Inflammatory macrophage (primary cell): Measurements from ENCODE around the gene KDM3B.
A peak's percentile ranks its signal among the peaks of the same experiment; 100 is the strongest.
"Not testable (repeated sequence)": the region's sequence is repeated elsewhere in the genome, so short reads cannot be mapped to it uniquely, and the experiment has no call there.

Experiments used
- DNase-seq, 2 donors: peaks; one replicate each; pipeline ENCODE4 v3.0.0-alpha.2; 2020 to 2022
- total RNA-seq, 18 experiments: gene quantifications; one replicate each; lab custom pipeline; 2026; ENCODE audit warnings: mixed read lengths in 6 of 18, inconsistent platforms in 2 of 18; lab: John Stamatoyannopoulos, UW

Gene KDM3B, protein sequence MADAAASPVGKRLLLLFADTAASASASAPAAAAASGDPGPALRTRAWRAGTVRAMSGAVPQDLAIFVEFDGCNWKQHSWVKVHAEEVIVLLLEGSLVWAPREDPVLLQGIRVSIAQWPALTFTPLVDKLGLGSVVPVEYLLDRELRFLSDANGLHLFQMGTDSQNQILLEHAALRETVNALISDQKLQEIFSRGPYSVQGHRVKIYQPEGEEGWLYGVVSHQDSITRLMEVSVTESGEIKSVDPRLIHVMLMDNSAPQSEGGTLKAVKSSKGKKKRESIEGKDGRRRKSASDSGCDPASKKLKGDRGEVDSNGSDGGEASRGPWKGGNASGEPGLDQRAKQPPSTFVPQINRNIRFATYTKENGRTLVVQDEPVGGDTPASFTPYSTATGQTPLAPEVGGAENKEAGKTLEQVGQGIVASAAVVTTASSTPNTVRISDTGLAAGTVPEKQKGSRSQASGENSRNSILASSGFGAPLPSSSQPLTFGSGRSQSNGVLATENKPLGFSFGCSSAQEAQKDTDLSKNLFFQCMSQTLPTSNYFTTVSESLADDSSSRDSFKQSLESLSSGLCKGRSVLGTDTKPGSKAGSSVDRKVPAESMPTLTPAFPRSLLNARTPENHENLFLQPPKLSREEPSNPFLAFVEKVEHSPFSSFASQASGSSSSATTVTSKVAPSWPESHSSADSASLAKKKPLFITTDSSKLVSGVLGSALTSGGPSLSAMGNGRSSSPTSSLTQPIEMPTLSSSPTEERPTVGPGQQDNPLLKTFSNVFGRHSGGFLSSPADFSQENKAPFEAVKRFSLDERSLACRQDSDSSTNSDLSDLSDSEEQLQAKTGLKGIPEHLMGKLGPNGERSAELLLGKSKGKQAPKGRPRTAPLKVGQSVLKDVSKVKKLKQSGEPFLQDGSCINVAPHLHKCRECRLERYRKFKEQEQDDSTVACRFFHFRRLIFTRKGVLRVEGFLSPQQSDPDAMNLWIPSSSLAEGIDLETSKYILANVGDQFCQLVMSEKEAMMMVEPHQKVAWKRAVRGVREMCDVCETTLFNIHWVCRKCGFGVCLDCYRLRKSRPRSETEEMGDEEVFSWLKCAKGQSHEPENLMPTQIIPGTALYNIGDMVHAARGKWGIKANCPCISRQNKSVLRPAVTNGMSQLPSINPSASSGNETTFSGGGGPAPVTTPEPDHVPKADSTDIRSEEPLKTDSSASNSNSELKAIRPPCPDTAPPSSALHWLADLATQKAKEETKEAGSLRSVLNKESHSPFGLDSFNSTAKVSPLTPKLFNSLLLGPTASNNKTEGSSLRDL (N-terminal part only)
- total RNA-seq = 37.6 to 194 (median 133) reads per million in 18 experiments

DNA sequence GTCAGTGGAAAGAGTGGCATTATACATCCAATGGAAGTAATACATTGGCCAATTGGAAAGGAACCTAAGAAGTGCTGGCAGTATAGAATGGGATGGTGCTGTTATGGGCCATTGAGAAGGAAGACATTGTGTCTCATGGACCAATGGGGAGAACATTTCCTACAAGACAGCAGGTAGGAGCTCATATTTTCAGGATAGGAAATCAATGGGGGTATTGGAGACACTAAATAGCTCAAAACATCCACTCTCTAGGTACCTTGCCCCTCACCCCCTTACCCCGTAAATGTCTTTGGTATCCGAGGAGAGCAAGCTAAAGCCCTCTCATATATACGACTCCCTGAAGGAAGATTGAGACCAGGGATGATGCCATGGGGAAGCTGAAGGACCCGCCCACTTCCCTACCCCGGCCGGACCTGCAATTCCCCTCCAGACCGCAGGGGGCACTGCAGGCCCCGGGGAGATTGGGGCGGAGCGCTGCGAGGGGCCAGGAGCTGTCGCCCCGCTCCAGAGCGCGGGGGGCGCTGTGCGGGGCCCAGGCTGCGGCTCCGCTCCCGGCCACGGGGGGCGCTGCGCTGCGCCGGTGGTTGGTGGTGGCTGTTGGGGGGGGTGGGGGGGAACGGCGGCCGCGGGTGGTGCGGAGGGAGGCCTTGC lies at the start of gene KDM3B:
Gene KDM3B (plus strand): TSS at position 615 of the 651 bp plus-strand sequence. CDS start 111 bp downstream, outside the sequence.
- DNase-seq = peak; percentile 92 to 98

DNA sequence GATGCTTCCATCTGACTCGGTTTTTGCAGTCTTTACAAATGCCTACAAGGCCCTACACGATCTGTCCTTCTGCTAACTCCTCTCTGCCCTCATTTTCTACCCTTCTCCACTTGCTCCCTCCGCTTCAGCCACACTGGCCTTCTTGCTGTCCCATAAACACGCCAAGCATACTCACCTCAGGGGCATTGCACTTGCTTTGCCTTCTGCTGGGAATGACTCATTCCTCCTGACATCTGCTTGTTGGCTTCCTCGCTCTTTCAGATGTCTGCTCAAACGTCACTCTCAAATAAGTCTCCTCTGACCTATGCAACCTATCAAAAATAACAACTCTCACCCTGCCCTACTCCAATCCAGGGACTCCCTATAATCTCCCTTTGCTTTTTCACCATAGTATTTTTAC lies 49.1 kb upstream of the KDM3B start:
- no peak for DNase-seq

DNA sequence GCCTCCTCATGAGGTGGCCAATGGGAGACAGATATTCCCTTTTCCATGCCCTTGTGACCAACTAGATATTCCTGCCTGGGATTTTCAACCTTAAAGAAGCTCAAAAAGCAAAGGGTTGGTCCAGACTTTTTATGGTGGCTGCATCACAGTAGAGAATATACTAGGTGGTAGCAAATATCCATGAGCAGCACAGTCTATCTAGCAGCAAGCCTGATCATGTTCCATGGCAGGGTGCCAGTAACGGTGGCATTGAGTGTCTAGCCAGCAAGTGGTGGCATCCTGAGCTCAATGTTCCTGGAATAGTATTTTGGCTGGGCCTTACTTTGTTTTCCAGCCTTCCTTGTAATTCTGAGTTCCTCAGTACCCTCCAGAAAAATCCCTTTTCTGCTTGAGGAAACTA lies 46.7 kb upstream of the KDM3B start:
- no peak for DNase-seq

DNA sequence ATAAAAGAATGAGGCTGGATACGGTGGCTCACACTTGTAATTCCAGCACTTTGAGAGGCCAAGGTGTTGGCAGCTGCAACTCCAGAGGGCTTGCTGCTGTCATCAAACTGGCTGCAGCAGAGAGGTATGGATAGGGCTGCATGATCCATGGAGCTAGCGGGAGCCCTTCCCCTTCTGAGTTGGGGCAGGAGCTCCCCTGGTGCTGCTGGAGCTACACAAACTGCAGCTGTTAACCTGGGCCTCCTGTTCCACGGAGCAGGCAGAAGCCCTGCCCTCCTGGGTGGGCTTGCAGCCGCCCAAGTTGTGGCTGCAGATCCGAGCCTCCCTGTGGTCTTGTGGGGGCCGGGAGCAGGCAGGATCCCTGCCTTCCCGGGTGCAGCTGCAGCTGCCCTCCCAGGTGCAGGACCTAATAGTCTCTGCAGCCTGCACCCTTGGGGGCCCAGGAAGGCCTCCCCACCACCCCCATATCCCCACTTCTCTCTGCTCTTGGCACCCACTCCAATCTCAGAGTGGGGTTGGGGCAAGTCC lies 36.7 kb upstream of the KDM3B start:
- DNase-seq = no peak

DNA sequence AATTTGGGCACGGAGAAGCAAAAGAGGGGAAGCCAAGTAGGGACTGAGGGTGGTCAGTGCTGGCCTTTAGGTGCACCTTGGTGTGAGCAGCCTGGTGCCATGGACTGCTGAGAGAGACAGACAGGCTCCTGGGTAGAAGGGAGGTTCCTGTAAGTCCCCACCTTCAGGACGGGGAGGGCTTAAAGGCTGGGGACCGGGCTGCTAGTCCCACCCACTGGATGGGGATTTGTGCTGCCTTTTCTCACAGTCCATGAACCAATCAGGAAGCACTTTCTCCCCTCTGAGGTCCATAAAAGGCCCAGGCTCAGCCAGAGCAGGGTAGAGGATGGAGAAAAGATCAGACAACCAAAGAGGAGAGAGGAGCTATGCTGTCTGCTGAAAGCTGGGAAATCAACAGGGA lies 36.1 kb upstream of the KDM3B start:
- no peak for DNase-seq

DNA sequence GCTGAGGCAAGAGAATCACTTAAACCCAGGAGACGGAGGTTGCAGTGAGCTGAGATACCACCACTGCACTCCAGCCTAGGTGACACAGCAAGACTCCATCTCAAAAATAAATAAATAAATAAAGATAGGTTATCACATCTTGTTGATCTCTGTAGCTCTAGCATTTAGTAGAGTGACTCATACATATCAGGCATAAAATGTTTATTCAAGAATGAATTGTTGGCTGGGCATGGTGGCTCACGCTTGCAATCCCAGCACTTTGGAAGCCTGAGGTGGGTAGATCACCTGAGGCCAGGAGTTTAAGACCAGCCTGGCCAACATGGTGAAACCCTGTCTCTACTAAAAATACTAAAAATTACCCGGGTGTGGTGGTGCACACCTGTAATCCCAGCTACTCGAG lies 34.3 kb upstream of the KDM3B start:
- not testable (repeated sequence) for DNase-seq

DNA sequence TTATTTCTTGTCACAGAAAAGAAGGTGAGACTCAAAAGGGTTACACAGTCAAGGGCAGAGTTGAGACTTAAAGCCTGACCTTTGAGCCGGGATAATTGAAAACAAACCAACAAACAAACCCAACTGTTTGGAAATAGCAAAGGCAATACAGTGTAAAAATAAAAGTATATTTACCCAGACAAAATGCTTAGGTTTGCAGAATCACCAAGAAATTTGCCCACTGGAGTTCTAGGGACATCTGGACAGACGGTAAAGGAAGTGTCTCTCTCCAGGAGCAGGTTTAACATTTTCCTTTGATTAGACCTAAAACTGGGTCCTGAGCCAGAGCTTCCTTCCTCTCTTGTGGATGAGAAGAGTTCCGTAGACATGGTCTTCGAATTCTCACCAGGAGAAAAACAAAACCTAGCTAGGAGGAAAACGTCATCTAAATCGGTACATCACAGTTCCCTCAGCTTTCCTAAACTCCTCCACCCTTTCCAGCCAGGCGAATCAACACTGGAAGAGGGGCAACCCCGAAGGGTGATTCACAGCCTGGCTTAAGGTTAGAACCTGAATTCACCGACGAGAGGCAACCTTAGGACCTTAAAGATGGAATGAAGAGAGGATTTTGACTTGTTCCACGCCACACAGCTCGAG lies 21.6 kb upstream of the KDM3B start:
- DNase-seq = no peak

DNA sequence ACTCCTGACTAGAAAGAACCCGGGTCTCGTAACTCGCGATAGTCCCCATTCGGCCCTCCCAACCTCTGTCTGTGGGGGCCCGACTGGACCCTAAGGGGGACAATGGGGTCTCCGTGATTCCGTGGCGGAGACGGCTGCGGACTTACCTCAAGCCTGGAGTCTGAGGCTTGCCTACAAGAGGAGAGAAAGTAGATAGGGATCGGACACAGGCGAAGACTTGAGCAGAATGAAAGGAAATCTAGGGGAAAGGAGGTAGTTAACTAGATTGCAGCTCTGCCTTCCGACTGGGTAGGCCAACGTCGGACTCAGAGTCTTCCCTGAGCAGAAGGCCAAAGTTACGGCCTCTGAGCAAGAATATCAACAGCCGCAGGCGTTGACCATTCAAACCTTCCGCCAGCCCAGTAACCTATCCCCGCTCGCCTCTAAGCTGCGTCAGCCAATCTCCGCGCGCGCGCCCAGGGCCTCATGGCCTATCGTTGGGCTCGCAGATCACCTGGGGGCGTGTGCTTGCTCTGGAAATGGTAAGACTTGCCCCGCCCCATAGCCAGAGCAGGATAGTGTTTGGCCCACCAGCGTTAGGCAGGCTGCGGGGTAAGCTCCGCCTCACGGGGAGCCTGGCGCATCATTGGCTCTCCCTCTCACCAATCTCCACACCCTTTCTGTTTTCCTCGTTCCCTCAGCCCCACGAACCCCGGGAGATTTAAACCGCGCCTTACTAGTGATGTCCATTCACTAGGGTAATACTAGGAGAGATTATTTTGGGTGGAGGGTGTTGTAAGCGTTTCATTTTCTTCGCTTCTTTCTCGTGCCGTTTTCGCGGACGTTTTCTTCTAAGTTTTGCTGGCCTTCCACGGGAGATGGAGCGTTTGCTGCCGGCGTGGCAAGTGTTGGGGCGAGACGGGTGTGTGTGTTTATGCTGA lies 20.8 kb upstream of the KDM3B start, which contains the start of gene CDC25C:
Gene CDC25C (minus strand): TSS at position 356 of the 920 bp plus-strand sequence. CDS start 624 bp downstream, outside the sequence.
- DNase-seq = peak; percentile 98 to 99

DNA sequence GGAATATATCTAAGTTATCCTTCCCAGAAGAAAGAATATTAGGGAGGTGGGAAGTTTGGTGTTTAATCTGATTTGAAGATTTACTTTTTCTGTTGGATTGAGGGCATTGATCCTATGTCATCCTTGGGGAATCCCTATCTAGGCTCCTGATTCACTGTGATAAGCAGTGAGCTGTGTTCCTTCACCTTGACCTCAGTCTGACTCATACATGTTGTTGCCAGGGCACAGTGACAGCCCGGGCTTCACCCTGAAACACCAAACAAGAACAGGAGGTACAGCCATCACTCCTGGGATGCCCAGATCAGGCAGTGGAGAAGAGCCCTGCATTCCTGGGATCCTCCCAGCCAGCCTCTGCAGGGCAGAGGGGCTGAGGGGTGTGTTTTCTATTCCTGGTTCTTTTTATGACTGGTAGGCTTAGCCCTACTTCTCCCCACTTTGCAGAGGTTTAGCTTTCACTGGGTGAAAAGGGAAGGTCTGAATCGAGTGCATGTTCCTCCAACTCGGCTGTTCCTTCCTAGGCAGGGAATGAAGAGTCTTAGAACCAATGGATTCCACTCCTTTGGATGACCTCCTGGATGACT lies 17.5 kb upstream of the KDM3B start:
- no peak for DNase-seq

DNA sequence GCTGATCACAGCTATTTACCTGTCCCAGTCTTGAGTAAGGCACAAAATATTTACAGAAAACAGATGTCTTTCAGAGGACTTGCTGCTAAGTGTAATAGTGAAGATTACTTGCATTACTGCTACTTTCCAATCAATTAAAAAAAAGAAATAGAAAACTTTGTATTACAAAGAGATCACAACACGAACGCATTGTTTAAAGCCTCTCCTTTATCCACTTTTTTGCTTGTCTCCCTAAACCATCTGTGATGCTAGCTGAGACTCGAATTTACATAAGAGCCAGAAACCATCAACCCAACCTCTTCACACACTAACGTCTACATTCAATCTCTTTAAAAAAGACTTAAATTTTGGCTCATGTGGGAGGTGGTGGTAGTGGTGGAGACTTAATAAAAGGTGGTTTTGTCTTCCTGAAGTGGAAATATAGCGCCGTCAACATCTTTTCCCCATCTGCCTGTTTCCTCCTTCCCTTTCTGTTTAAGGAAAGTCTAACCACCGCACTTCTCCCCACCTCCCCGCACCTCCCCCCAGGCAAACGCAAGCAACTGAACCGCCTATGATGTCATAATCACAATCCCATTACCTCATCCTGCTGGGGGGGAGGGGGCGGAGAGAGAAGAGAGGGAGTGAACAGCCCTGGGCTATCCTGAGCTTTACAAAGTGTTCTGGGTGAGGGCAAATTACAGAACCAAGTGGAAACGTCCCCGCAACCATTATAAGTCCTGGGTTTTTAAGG lies 15.4 kb upstream of the KDM3B start:
- DNase-seq = peak; percentile 87 to 88

DNA sequence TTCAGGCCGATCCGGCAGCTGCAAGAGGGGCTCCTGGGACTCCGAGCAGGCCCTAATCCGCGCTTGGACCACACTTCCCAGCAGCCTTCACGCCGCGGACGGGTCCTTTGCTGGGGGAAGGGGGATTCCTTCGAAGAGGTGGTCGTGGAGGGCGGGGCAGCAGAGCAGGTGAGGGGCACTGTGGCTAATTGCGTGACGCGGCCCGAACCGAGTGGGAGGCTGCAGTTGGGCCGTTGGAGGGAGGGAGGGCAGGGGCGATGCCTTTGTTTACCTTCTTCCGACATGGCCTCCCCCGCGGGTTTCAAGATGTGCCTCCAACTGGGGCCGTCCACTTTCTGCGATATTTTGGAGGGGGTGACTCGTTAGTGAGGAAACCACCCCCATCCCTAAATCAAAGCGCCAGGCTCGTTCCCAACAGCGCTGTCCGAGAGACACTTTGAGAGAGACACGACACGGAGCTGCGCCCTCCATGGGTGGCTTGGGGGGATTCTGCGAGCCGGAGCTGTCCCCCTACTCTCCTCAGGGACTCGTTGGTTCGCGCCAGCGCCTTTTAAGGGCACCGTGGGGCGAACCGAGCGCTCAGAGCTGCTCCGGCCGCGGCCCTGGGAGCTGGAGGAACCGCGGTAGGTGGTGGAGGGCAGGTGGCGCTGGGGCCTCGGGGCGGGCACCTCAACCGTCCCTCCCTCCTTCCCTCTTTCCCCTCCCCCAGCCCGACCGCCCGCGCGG lies 14.6 kb upstream of the KDM3B start, which contains the start of gene FAM53C:
Gene FAM53C (plus strand): TSS at position 582 of the 726 bp plus-strand sequence. CDS start 3,070 bp downstream, outside the sequence.
- peak; percentile 88 to 91 for DNase-seq

DNA sequence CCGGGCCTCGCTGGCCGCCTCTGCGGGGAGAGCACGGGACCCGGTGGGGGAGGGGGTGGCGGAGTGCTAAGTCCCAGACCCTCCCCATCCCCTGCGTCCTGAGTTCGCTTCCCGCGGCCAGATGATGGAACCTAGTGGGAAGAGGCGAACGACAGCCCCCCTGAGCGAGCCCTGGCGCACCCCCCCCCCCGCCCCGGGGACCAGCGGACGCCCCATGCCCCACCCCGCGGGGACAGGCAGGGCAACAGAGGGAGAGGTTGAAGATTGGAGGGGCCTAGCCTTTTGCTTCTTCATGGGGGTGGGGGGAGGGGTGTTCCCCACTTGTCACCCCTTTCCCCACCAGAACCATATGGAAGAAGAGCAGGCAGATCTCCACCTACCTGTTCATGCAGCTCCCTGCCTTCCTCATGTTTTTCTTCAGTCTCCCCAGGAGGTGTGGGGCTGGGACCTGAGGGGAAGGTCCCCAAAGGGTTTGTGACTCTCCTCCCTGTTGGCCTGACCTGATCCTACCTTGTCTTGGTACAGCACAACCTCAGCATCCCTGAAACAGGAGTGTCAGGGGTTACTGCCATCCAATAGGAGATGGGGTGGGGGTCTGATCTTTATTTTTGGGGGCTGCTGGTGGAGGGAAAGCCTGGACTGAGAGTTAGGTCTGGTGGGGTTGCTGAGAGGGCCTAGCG lies 13.9 kb upstream of the KDM3B start:
- no peak for DNase-seq

DNA sequence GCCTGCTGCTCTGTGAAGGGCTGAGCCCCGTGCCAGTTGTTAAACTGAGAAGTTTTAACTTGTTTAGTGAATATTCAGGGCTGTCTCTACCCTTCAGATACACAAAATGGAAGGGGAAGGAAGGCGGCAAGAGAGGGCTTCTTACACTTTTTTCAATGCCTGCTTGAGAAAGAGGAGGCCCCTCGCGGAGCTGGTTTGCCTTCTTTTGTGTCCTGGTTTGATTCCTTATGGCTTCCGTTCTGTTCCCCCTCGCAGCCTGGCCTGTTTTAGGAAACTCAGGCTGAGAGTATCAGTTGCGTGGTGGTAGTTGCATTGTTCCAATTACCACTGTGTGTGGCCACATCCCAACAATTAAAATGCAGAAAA lies 13.4 kb upstream of the KDM3B start:
- peak in 1 of 2 donors; percentile 5 for DNase-seq

DNA sequence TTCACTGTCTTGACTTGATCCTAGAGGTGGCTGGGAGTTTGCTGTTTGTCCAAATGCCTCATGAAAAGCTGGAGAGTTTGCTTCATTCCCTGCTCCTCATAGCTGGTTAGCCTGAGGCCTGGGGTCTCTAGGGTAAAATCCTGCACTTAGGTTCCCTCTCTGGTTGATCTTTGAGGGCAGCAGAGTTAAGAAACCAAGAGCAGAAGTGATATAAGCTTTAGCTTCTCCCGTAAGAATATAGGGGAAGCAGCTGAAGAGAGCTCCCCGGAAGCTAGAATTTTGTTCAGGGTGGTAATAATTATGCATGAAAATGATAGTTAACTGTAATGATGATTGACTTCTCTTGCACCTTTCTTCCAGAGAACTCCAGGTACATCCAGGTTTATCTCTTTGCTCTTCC lies 13.0 kb upstream of the KDM3B start:
- peak; percentile 58 to 68 for DNase-seq

DNA sequence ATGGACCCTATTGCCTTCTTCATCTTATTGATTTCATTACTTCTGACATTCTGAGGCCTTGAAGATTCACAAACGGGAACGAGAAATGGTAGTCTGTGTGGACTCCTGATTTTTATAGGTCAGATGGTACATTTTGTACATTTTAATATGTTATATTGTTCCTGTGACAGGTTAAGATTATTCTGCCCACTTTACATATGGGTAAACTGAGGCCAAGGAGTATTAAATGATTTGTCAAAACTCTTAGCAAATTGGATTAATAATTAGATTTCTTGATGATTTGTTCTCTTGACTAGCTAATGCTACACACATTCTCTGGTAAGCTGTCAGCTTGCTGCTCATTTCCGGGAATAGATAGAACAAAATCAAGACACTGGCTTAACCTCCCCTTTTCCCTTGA lies 12.5 kb upstream of the KDM3B start:
- no peak for DNase-seq

DNA sequence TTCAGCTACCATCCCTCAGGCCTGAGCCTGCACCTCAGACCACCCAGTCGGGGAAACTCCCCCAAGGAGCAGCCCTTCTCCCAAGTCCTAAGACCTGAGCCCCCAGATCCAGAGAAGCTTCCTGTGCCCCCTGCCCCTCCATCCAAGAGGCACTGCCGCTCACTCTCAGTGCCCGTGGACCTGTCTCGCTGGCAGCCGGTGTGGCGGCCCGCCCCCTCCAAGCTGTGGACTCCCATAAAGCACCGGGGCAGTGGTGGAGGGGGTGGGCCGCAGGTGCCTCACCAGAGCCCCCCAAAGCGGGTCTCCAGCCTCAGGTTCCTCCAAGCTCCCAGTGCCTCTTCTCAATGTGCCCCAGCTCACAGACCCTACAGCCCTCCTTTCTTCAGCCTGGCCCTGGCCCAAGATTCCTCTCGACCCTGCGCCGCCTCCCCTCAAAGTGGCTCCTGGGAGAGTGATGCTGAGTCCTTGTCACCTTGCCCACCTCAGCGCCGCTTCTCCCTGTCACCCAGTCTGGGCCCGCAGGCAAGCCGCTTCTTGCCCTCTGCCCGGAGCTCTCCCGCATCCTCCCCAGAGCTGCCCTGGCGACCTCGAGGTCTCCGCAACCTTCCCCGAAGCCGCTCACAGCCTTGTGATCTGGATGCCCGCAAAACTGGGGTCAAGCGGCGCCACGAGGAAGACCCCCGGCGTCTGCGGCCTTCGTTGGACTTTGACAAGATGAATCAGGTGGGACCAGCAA lies 7.4 kb upstream of the KDM3B start:
- no peak for DNase-seq

DNA sequence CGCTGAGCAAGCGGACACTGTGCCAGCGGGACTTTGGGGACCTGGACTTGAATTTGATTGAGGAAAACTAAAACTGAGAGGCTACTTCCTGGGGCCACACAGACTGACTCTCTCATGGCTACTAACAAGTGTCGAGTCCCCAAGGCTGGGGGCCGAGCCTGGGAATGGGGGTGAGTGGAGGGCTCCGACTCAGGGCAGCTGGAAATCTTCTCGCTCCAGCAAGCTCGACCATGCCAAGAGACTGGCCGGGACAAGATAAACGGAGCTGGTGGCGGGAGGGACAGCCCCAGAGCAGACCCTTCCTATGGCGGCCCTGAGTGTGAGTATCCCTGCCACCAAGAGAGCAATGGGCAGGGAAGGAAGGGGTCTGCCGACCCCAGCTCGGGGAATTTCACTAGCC lies 5.6 kb upstream of the KDM3B start:
- no peak for DNase-seq
